ENCODE results near the gene PSMD3. TPM values are rescaled to one million over a fixed set of nuclear protein-coding genes. Genes with fewer than 3 reads are reported as not detected.

The PSMD3 gene
- total RNA-seq, 3 donors from 2014 or later (not counting 1 experiment from before 2014, with no cell fraction given), result 66.1 to 83.8 (median 78.9) TPM

DNA sequence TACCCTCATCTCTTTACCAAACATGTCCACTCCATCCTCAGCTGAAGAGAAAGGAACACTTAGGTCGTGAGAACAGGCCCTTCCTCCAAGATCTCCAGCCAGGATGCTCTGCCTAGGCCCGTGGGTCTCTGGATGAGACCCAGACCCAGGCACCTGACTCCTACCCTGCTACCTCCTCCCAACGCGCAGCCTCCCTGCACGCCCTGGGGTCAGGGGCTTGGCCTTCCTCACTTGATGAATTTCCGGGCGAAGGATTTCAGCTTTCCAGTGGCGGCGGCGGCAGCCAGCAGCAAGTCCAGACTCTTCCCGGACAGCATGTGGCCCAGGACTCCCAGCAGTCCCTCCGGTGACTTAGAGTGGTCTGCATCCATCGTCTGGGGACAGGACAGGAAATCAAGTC is 48.0 kb downstream of the PSMD3 start:
- intact Hi-C loops (cut with micrococcal nuclease), result no loop called here
- ATAC-seq (no peak), DNase-seq (no peak)
- Mint-ChIP-seq H3K9me3 (no peaks in the 10 kb centered on the region), H3K27ac (no peak overlapping the region), H3K36me3 (peaks cover 12% of the 10 kb centered on the region), H3K27me3 (ENCODE audit: low read depth in 2 of 2) (no peaks in the 10 kb centered on the region), H3K4me3 (no peak overlapping the region), H3K4me1 (peaks cover 11 to 14% of the 10 kb centered on the region in 2 donors)
- peaks cover 75% of the 10 kb centered on the region for H3K36me3 ChIP-seq (ENCODE audit: control insufficient read depth, insufficient read depth, low read length)
- no peak for TF ChIP-seq CTCF (IDR thresholded peaks at IDR 0.05)
- no peak overlapping the region for H3K4me3 ChIP-seq (ENCODE audit: low read length)
- H3K4me1 ChIP-seq (ENCODE audit: control insufficient read depth, insufficient read depth, low read length), result peaks cover 17% of the 10 kb centered on the region
- H3K27ac ChIP-seq (ENCODE audit: low read length), result no peak overlapping the region
- WGBS (ENCODE audit: insufficient coverage), result 96% methylated on average over 13 of the region's 13 CpGs
- H3K27me3 ChIP-seq (ENCODE audit: control insufficient read depth, insufficient read depth, low read length), result no peaks in the 10 kb centered on the region
- H3K9me3 ChIP-seq (ENCODE audit: control insufficient read depth, insufficient read depth, low read length), result no peaks in the 10 kb centered on the region

GRCh38 chr17:40031706-40032105 is 51.1 kb downstream of the PSMD3 start:
- Histone ChIP-seq H3K27me3 (ENCODE audit: control insufficient read depth, insufficient read depth, low read length) (no peaks in the 10 kb centered on the region), H3K4me3 (ENCODE audit: low read length) (no peak overlapping the region), H3K4me1 (ENCODE audit: control insufficient read depth, insufficient read depth, low read length) (peaks cover 5% of the 10 kb centered on the region), H3K27ac (ENCODE audit: low read length) (no peak overlapping the region), H3K9me3 (ENCODE audit: control insufficient read depth, insufficient read depth, low read length) (no peaks in the 10 kb centered on the region), H3K36me3 (ENCODE audit: control insufficient read depth, insufficient read depth, low read length) (peaks cover 70% of the 10 kb centered on the region)
- ATAC-seq, result no peak
- no peak for TF ChIP-seq CTCF (IDR thresholded peaks at IDR 0.05)
- Mint-ChIP-seq H3K4me3 (no peak overlapping the region), H3K27ac (no peak overlapping the region), H3K36me3 (peaks cover 12% of the 10 kb centered on the region), H3K9me3 (no peaks in the 10 kb centered on the region), H3K27me3 (ENCODE audit: low read depth in 2 of 2) (no peaks in the 10 kb centered on the region), H3K4me1 (peaks cover 0 to 5% of the 10 kb centered on the region in 2 donors)
- no peak for DNase-seq
- intact Hi-C loops (cut with micrococcal nuclease), result no loop called here
- 97% methylated on average over 11 of the region's 11 CpGs for WGBS (ENCODE audit: insufficient coverage)

- 97% methylated on average over 23 of the region's 23 CpGs for WGBS (ENCODE audit: insufficient coverage)
Observed at GRCh38 chr17:40032322-40033320, 52.0 kb downstream of the PSMD3 start.

More at GRCh38 chr17:40032322-40033320, 52.0 kb downstream of the PSMD3 start:
- no peaks in the 10 kb centered on the region for H3K9me3 ChIP-seq (ENCODE audit: control insufficient read depth, insufficient read depth, low read length)
- ATAC-seq, result no peak
- TF ChIP-seq CTCF (IDR thresholded peaks at IDR 0.05), result no peak
- Mint-ChIP-seq H3K9me3 (no peaks in the 10 kb centered on the region), H3K4me3 (no peak overlapping the region), H3K27ac (no peak overlapping the region), H3K27me3 (ENCODE audit: low read depth in 2 of 2) (no peaks in the 10 kb centered on the region), H3K36me3 (peaks cover 12% of the 10 kb centered on the region), H3K4me1 (no peaks in the 10 kb centered on the region)
- H3K4me3 ChIP-seq (ENCODE audit: low read length), result no peak overlapping the region
- peaks cover 65% of the 10 kb centered on the region for H3K36me3 ChIP-seq (ENCODE audit: control insufficient read depth, insufficient read depth, low read length)
- no peak overlapping the region for H3K27ac ChIP-seq (ENCODE audit: low read length)
- intact Hi-C loops (cut with micrococcal nuclease), result no loop called here
- no peaks in the 10 kb centered on the region for H3K4me1 ChIP-seq (ENCODE audit: control insufficient read depth, insufficient read depth, low read length)
- no peak for DNase-seq
- no peaks in the 10 kb centered on the region for H3K27me3 ChIP-seq (ENCODE audit: control insufficient read depth, insufficient read depth, low read length)
